CD4-positive, alpha-beta T cell (primary cell): ENCODE measurements around the gene MSI2. TPM values are rescaled to one million over a fixed set of nuclear protein-coding genes. Genes with fewer than 3 reads are reported as not detected.

Experiments used
- ATAC-seq: fragments of 200-7000 bp; cut with Tn5 transposase; one replicate; pipeline ENCODE4 v1.10.0; 2022; ENCODE audit warnings: mild to moderate bottlenecking; ENCODE audit not compliant: poor library complexity
- CTCF ChIA-PET: fragments of 350-600 bp; sonication (Branson Sonifier 250); formaldehyde crosslinking; loops from one replicate; lab custom pipeline; 2021; ENCODE audit warnings: antibody characterized with exemption, inconsistent platforms; lab: Charles Lee
- POLR2A ChIA-PET: fragments of 350-600 bp; sonication (Branson Sonifier 250); formaldehyde crosslinking; loops from one replicate; lab custom pipeline; 2021; ENCODE audit warnings: antibody characterized with exemption, inconsistent platforms; lab: Charles Lee
- DNase-seq, 14 experiments: peaks; one replicate each; pipeline ENCODE4 v3.0.0-alpha.2; 2013 to 2020; ENCODE audit warnings: mixed read lengths in 2 of 14
- H3K27ac ChIP-seq, 2 donors: one replicate each; pipeline versions ENCODE4 v1.5.1 to v1.7.0; 2013; ENCODE audit warnings: low read length in 2 of 2, low read depth in 1 of 2, mild to moderate bottlenecking in 1 of 2
- H3K27me3 ChIP-seq, 2 experiments: 1 replicate in 1 of 2; 2 replicates in 1 of 2; pipeline versions ENCODE4 v1.6.1 to v1.7.0; 2013; ENCODE audit warnings: low read length in 2 of 2, control low read depth in 1 of 2, mild to moderate bottlenecking in 1 of 2, moderate library complexity in 1 of 2; ENCODE audit not compliant: insufficient read depth in 2 of 2, control insufficient read depth in 1 of 2
- H3K36me3 ChIP-seq: one replicate; pipeline ENCODE4 v1.6.1; 2013; ENCODE audit warnings: low read length, control low read depth; ENCODE audit not compliant: insufficient read depth
- H3K4me1 ChIP-seq: one replicate; pipeline ENCODE4 v1.6.1; 2013; ENCODE audit warnings: low read length, control low read depth; ENCODE audit not compliant: insufficient read depth
- H3K4me3 ChIP-seq: one replicate; pipeline ENCODE4 v1.5.1; 2013; ENCODE audit warnings: mild to moderate bottlenecking, low read length, moderate library complexity
- H3K9me3 ChIP-seq, 2 experiments: 1 replicate in 1 of 2; 2 replicates in 1 of 2; pipeline versions ENCODE4 v1.6.1 to v1.7.0; 2013; ENCODE audit warnings: low read length in 2 of 2, mild to moderate bottlenecking in 2 of 2, control low read depth in 1 of 2, moderate library complexity in 1 of 2; ENCODE audit not compliant: control insufficient read depth in 1 of 2, insufficient read depth in 1 of 2
- H3K27ac Mint-ChIP-seq: one replicate; pipeline ENCODE4 v1.8.0; 2020; ENCODE audit warnings: mixed read lengths
- H3K27me3 Mint-ChIP-seq: one replicate; pipeline ENCODE4 v1.8.0; 2021; ENCODE audit warnings: mixed read lengths
- H3K36me3 Mint-ChIP-seq: one replicate; pipeline ENCODE4 v1.8.0; 2021; ENCODE audit warnings: low read depth, mixed read lengths
- H3K4me1 Mint-ChIP-seq: one replicate; pipeline ENCODE4 v1.8.0; 2021; ENCODE audit warnings: low read depth, mixed read lengths
- H3K4me3 Mint-ChIP-seq: one replicate; pipeline ENCODE4 v1.8.0; 2020; ENCODE audit warnings: mild to moderate bottlenecking, mixed read lengths
- H3K9me3 Mint-ChIP-seq: one replicate; pipeline ENCODE4 v1.8.0; 2020; ENCODE audit warnings: mixed read lengths
- CTCF ChIP-seq: fragments of 200-600 bp; IDR thresholded peaks from one replicate; pipeline ENCODE4 v1.8.0; 2022; ENCODE audit warnings: antibody characterized with exemption, mild to moderate bottlenecking
- intact Hi-C, 2 experiments: fragments of 100-400 bp; cut with DNase I in 1 of 2; cut with micrococcal nuclease in 1 of 2; formaldehyde crosslinking; loops; one replicate each; pipeline versions ENCODE4 v1.15.1 to v1.9.0; 2023 to 2025; cut with DNase I, micrococcal nuclease
- total RNA-seq, 174 experiments: library from RNA in 2 of 174; stranded (reverse) in 2 of 174; gene quantifications; one replicate each; pipeline ENCODE4 v1.2.3 and lab custom pipeline; 2021 to 2026

MSI2 gene
- total RNA-seq, 2 experiments from 2014 or later: 129 to 132 TPM

GRCh38 chr17:57685499-57686132 lies 429.3 kb downstream of the MSI2 start:
- no peaks in the 10 kb centered on the region for H3K9me3 Mint-ChIP-seq
- DNase-seq (no peak), ATAC-seq (no peak)
- CTCF ChIA-PET: no interaction called here
- H3K4me1 Mint-ChIP-seq: no peaks in the 10 kb centered on the region
- no peaks in the 10 kb centered on the region for H3K27me3 Mint-ChIP-seq
- no peaks in the 10 kb centered on the region for H3K27me3 ChIP-seq
- intact Hi-C loops: no loop called here
- no peak overlapping the region for H3K27ac Mint-ChIP-seq
- no peaks in the 10 kb centered on the region for H3K36me3 ChIP-seq
- TF ChIP-seq CTCF: no peak
- no peaks in the 10 kb centered on the region for H3K9me3 ChIP-seq
- no peak overlapping the region for H3K4me3 ChIP-seq
- POLR2A ChIA-PET: no interaction called here
- H3K36me3 Mint-ChIP-seq: peaks cover 18% of the 10 kb centered on the region
- H3K4me3 Mint-ChIP-seq: no peak overlapping the region
- no peak overlapping the region for H3K27ac ChIP-seq
- H3K4me1 ChIP-seq: no peaks in the 10 kb centered on the region

DNA sequence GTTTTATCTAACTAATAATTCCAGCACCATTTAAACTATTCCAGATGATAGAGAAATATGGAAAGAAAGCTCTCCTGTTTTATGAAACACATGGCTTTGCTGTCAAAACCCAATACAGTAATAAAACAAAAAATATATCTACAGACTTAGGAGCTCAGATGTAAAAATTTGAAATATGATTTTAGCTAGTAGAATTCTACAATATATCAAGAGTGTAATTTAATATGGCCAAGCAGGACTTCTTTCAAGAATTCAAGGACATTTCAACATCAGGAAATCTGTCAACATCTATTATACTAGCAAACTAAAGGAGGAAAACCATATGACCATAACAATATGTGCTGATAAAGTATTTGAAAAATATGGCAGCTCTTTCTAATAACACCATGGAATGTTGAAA lies 431.3 kb downstream of the MSI2 start:
- intact Hi-C loops: no loop called here
- Mint-ChIP-seq H3K27ac (no peak overlapping the region), H3K27me3 (no peaks in the 10 kb centered on the region), H3K4me3 (no peak overlapping the region), H3K9me3 (no peaks in the 10 kb centered on the region), H3K4me1 (no peaks in the 10 kb centered on the region), H3K36me3 (peaks cover 14% of the 10 kb centered on the region)
- Histone ChIP-seq H3K9me3 (no peaks in the 10 kb centered on the region), H3K4me1 (no peaks in the 10 kb centered on the region), H3K27me3 (no peaks in the 10 kb centered on the region), H3K4me3 (no peak overlapping the region), H3K36me3 (no peaks in the 10 kb centered on the region), H3K27ac (no peak overlapping the region)
- no peak for TF ChIP-seq CTCF
- ATAC-seq (no peak), DNase-seq (no peak)
- ChIA-PET CTCF (interaction anchor here (1.6 kb wide), 1 partner anchor 15 kb away, joined by 3 read pairs; no protein-coding TSS in a partner anchor), POLR2A (no interaction called here)

- no peaks in the 10 kb centered on the region for H3K27me3 ChIP-seq
- H3K36me3 ChIP-seq: no peaks in the 10 kb centered on the region
- Mint-ChIP-seq H3K4me1 (no peaks in the 10 kb centered on the region), H3K9me3 (no peaks in the 10 kb centered on the region), H3K4me3 (no peak overlapping the region), H3K27ac (no peak overlapping the region), H3K27me3 (no peaks in the 10 kb centered on the region), H3K36me3 (no peaks in the 10 kb centered on the region)
- peaks cover 0 to 4% of the 10 kb centered on the region in 2 experiments for H3K9me3 ChIP-seq
- intact Hi-C loops: no loop called here
- ChIA-PET CTCF (no interaction called here), POLR2A (no interaction called here)
- no peak for TF ChIP-seq CTCF
- H3K4me1 ChIP-seq: no peaks in the 10 kb centered on the region
- ATAC-seq (no peak), DNase-seq (no peak)
- H3K4me3 ChIP-seq: no peak overlapping the region
- H3K27ac ChIP-seq: no peak overlapping the region
These were observed 432.9 kb downstream of the MSI2 start for GRCh38 chr17:57689254-57689653.
